HG02610 (cell line): ENCODE data around the gene GP1BA.

ENCODE experiments used
- ATAC-seq: cut with Tn5 transposase; IDR thresholded peaks from one replicate; pipeline ENCODE4 v1.9.1; 2021; ENCODE audit warnings: mild to moderate bottlenecking, moderate library complexity; ENCODE audit not compliant: unreplicated experiment

GP1BA gene

GRCh38 chr17:4949321-4950074 lies 17.4 kb downstream of the GP1BA start:
- peak; percentile 24 for ATAC-seq

- no peak for ATAC-seq
Measured at GRCh38 chr17:4950075-4950745, 18.1 kb downstream of the GP1BA start.

GRCh38 chr17:4950746-4951204 lies 18.7 kb downstream of the GP1BA start, which contains the start of gene ENO3:
TSS of gene ENO3 (plus strand) at chr17:4951119. CDS start at chr17:4951830, 711 bp downstream.
- ATAC-seq, result no peak

GRCh38 chr17:4951486-4951885 lies 19.4 kb downstream of the GP1BA start:
- ATAC-seq, result no peak

GRCh38 chr17:4953451-4953961 lies 21.4 kb downstream of the GP1BA start:
- no peak for ATAC-seq

- no peak for ATAC-seq
Measured at GRCh38 chr17:4955091-4955490, 23.0 kb downstream of the GP1BA start.

- ATAC-seq, result no peak
Measured at GRCh38 chr17:4956493-4957061, 24.5 kb downstream of the GP1BA start.

- ATAC-seq, result no peak
Measured at GRCh38 chr17:4958102-4958501, 26.0 kb downstream of the GP1BA start.

GRCh38 chr17:4959261-4959965 lies 27.3 kb downstream of the GP1BA start:
- ATAC-seq, result no peak

GRCh38 chr17:4960279-4960922 lies 28.3 kb downstream of the GP1BA start:
- ATAC-seq, result no peak

- ATAC-seq, result no peak
Measured at GRCh38 chr17:4965311-4965986, 33.4 kb downstream of the GP1BA start.

- ATAC-seq, result peak; percentile 76
Measured at GRCh38 chr17:4966844-4967538, 34.9 kb downstream of the GP1BA start.

GRCh38 chr17:4967539-4968485 lies 35.7 kb downstream of the GP1BA start, which contains the start of gene SPAG7:
TSS of gene SPAG7 (minus strand) at chr17:4967817. CDS start at chr17:4967804, 13 bp downstream.
- ATAC-seq, result peak; percentile 50

- ATAC-seq, result no peak
Measured at GRCh38 chr17:4968486-4969046, 36.5 kb downstream of the GP1BA start.

GRCh38 chr17:4969047-4969550 lies 37.0 kb downstream of the GP1BA start:
- no peak for ATAC-seq

GRCh38 chr17:4969551-4970173 lies 37.6 kb downstream of the GP1BA start:
- ATAC-seq, result no peak

GRCh38 chr17:4970273-4970672 lies 38.2 kb downstream of the GP1BA start:
- no peak for ATAC-seq
